GM21526 (cell line): ENCODE measurements around the gene MED8.

Experiments used
- ATAC-seq: cut with Tn5 transposase; IDR thresholded peaks from one replicate; pipeline ENCODE4 v1.9.1; 2021; ENCODE audit warnings: moderate library complexity; ENCODE audit not compliant: unreplicated experiment, low FRiP score

Gene MED8

GRCh38 chr1:43363283-43363934, 26.2 kb downstream of the MED8 start:
- ATAC-seq: no peak

- no peak for ATAC-seq
Observed at GRCh38 chr1:43360616-43361015, 29.0 kb downstream of the MED8 start.

GRCh38 chr1:43359696-43360095, 29.9 kb downstream of the MED8 start:
- no peak for ATAC-seq

GRCh38 chr1:43358746-43359693, 30.6 kb downstream of the MED8 start, which contains the start of gene CDC20:
Gene CDC20, plus strand, starts transcription at chr1:43358981. Its CDS starts 235 bp downstream, at chr1:43359216.
- peak; percentile 91 for ATAC-seq

- no peak for ATAC-seq
Observed at GRCh38 chr1:43358121-43358745, 31.4 kb downstream of the MED8 start.

- ATAC-seq: no peak
Observed at GRCh38 chr1:43357251-43357650, 32.3 kb downstream of the MED8 start.

- ATAC-seq: no peak
Observed at GRCh38 chr1:43354936-43355335, 34.7 kb downstream of the MED8 start.

- no peak for ATAC-seq
Observed at GRCh38 chr1:43354471-43354870, 35.1 kb downstream of the MED8 start.

GRCh38 chr1:43352881-43353280, 36.7 kb downstream of the MED8 start:
- no peak for ATAC-seq

GRCh38 chr1:43352351-43352705, 37.3 kb downstream of the MED8 start:
- no peak for ATAC-seq

GRCh38 chr1:43351421-43352350, 37.9 kb downstream of the MED8 start:
- ATAC-seq: no peak

GRCh38 chr1:43350976-43351375, 38.6 kb downstream of the MED8 start:
- ATAC-seq: no peak

GRCh38 chr1:43349594-43350306, 39.9 kb downstream of the MED8 start:
- ATAC-seq: no peak

GRCh38 chr1:43348809-43349593, 40.6 kb downstream of the MED8 start:
- ATAC-seq: no peak

GRCh38 chr1:43348343-43348808, 41.2 kb downstream of the MED8 start:
- no peak for ATAC-seq

GRCh38 chr1:43346636-43347035, 43.0 kb downstream of the MED8 start:
- ATAC-seq: no peak

GRCh38 chr1:43345120-43345519, 44.5 kb downstream of the MED8 start:
- ATAC-seq: no peak

GRCh38 chr1:43344267-43344850, 45.2 kb downstream of the MED8 start:
- ATAC-seq: no peak
